Chondrocyte (in vitro differentiated cells): Measurements from ENCODE around the gene RNF43. TPM values are rescaled to one million over a fixed set of nuclear protein-coding genes. Genes with fewer than 3 reads are reported as not detected.

ENCODE experiments used
- DNase-seq: peaks from one replicate; pipeline ENCODE4 v3.0.0; 2021; ENCODE audit warnings: mixed read lengths, low spot score
- H3K27ac Mint-ChIP-seq: one replicate; pipeline ENCODE4 v1.8.0; 2021; ENCODE audit warnings: mild to moderate bottlenecking, moderate library complexity, mixed read lengths; ENCODE audit not compliant: unreplicated experiment
- H3K27me3 Mint-ChIP-seq: 2 replicates; pipeline ENCODE4 v1.8.0; 2021; ENCODE audit warnings: low read depth, mixed read lengths
- H3K36me3 Mint-ChIP-seq: 2 replicates; pipeline ENCODE4 v1.8.0; 2021; ENCODE audit warnings: low read depth, mixed read lengths
- H3K4me1 Mint-ChIP-seq: 2 replicates; pipeline ENCODE4 v1.8.0; 2021; ENCODE audit warnings: low read depth, mild to moderate bottlenecking, mixed read lengths
- H3K4me3 Mint-ChIP-seq: one replicate; pipeline ENCODE4 v1.8.0; 2021; ENCODE audit warnings: mild to moderate bottlenecking, moderate library complexity, mixed read lengths; ENCODE audit not compliant: unreplicated experiment
- H3K9me3 Mint-ChIP-seq: 2 replicates; pipeline ENCODE4 v1.8.0; 2021; ENCODE audit warnings: low read depth, mixed read lengths
- CTCF ChIP-seq: fragments of 200-600 bp; sonication (generic); IDR thresholded peaks from 2 replicates; pipeline ENCODE4 v1.5.0; 2021; ENCODE audit warnings: antibody characterized with exemption, mild to moderate bottlenecking, moderate library complexity
- total RNA-seq: library from RNA; stranded (reverse); gene quantifications from 3 replicates; pipeline ENCODE4 v1.2.1, GENCODE V29; 2021

The RNF43 gene
- total RNA-seq, 1 donor from 2014 or later = 0.10 TPM

GRCh38 chr17:58386708-58387107, 30.6 kb downstream of the RNF43 start:
- Mint-ChIP-seq H3K27me3 (peaks cover 28% of the 10 kb centered on the region), H3K27ac (no peak overlapping the region), H3K4me1 (no peaks in the 10 kb centered on the region), H3K36me3 (no peaks in the 10 kb centered on the region), H3K4me3 (no peak overlapping the region), H3K9me3 (no peaks in the 10 kb centered on the region)
- no peak for DNase-seq
- no peak for TF ChIP-seq CTCF

GRCh38 chr17:58385359-58385899, 31.9 kb downstream of the RNF43 start:
- no peak for DNase-seq
- no peak overlapping the region for H3K27ac Mint-ChIP-seq
- H3K9me3 Mint-ChIP-seq = no peaks in the 10 kb centered on the region
- no peaks in the 10 kb centered on the region for H3K36me3 Mint-ChIP-seq
- H3K27me3 Mint-ChIP-seq = peaks cover 17% of the 10 kb centered on the region
- H3K4me1 Mint-ChIP-seq = peaks cover 5% of the 10 kb centered on the region
- TF ChIP-seq CTCF = no peak
- no peak overlapping the region for H3K4me3 Mint-ChIP-seq

DNA sequence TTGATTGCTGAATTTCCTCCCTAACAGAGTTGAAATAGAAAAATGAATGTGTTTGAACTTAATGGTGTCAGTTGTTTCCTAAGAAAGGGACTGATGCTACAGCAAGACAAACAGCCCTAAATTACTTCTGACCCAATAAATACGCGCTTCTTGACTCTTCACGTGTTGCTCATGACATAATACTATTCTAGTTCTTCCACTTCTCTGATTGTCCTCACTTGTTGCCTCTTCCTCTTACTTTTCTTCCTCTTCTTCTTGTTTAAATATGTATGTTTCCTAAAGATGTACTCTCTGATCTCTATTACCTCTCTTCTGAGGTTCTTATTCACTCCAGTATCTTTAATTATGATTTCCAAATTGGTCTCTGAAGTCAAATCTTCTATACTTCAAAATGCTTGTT, 32.4 kb downstream of the RNF43 start:
- H3K27me3 Mint-ChIP-seq = peaks cover 17% of the 10 kb centered on the region
- no peak for TF ChIP-seq CTCF
- H3K27ac Mint-ChIP-seq = no peak overlapping the region
- no peaks in the 10 kb centered on the region for H3K9me3 Mint-ChIP-seq
- H3K36me3 Mint-ChIP-seq = no peaks in the 10 kb centered on the region
- H3K4me3 Mint-ChIP-seq = no peak overlapping the region
- H3K4me1 Mint-ChIP-seq = peaks cover 5% of the 10 kb centered on the region
- no peak for DNase-seq

- no peak overlapping the region for H3K27ac Mint-ChIP-seq
- peaks cover 5% of the 10 kb centered on the region for H3K4me1 Mint-ChIP-seq
These were observed 33.4 kb downstream of the RNF43 start for GRCh38 chr17:58383892-58384462.

GRCh38 chr17:58382872-58383242, 34.5 kb downstream of the RNF43 start:
- Mint-ChIP-seq H3K27me3 (peaks cover 12% of the 10 kb centered on the region), H3K4me3 (no peak overlapping the region), H3K36me3 (no peaks in the 10 kb centered on the region), H3K9me3 (no peaks in the 10 kb centered on the region), H3K27ac (no peak overlapping the region), H3K4me1 (peaks cover 5% of the 10 kb centered on the region)
- DNase-seq = no peak
- no peak for TF ChIP-seq CTCF

More at GRCh38 chr17:58383892-58384462, 33.4 kb downstream of the RNF43 start:
- DNase-seq = no peak
- H3K9me3 Mint-ChIP-seq = no peaks in the 10 kb centered on the region
- no peaks in the 10 kb centered on the region for H3K36me3 Mint-ChIP-seq
- TF ChIP-seq CTCF = no peak
- H3K27me3 Mint-ChIP-seq = peaks cover 14% of the 10 kb centered on the region
- no peak overlapping the region for H3K4me3 Mint-ChIP-seq
